Activated CD8-positive, alpha-beta T cell treated with anti-CD3 and anti-CD28 coated beads for 36 hours (primary cell): ENCODE data around the gene KBTBD12. TPM values are rescaled to one million over a fixed set of nuclear protein-coding genes. Genes with fewer than 3 reads are reported as not detected.

ENCODE experiments used
- ATAC-seq: fragments of 200-7000 bp; cut with Tn5 transposase; one replicate; pipeline ENCODE4 v1.10.0; 2021; ENCODE audit warnings: mild to moderate bottlenecking, moderate library complexity
- CTCF ChIA-PET: fragments of 350-600 bp; sonication (Branson Sonifier 250); formaldehyde crosslinking; loops from one replicate; lab custom pipeline; 2021; ENCODE audit warnings: antibody characterized with exemption; lab: Charles Lee
- POLR2A ChIA-PET: fragments of 350-600 bp; sonication (Branson Sonifier 250); formaldehyde crosslinking; loops from one replicate; lab custom pipeline; 2021; ENCODE audit warnings: antibody characterized with exemption; lab: Charles Lee
- DNase-seq: peaks from one replicate; pipeline ENCODE4 v3.0.0-alpha.2; 2020
- H3K27ac Mint-ChIP-seq: one replicate; pipeline ENCODE4 v1.8.0; 2021; ENCODE audit warnings: mild to moderate bottlenecking, mixed read lengths
- H3K27me3 Mint-ChIP-seq: one replicate; pipeline ENCODE4 v1.8.0; 2021; ENCODE audit warnings: mixed read lengths
- H3K36me3 Mint-ChIP-seq: one replicate; pipeline ENCODE4 v1.8.0; 2021; ENCODE audit warnings: low read depth, mixed read lengths
- H3K4me1 Mint-ChIP-seq: one replicate; pipeline ENCODE4 v1.8.0; 2021; ENCODE audit warnings: low read depth, mixed read lengths
- H3K4me3 Mint-ChIP-seq: one replicate; pipeline ENCODE4 v1.8.0; 2021; ENCODE audit warnings: mild to moderate bottlenecking, moderate library complexity, mixed read lengths
- H3K9me3 Mint-ChIP-seq: one replicate; pipeline ENCODE4 v1.8.0; 2021; ENCODE audit warnings: mixed read lengths
- intact Hi-C: fragments of 100-400 bp; cut with micrococcal nuclease; formaldehyde crosslinking; loops from one replicate; pipeline ENCODE4 v1.10.0; 2022
- total RNA-seq, 2 experiments: library from RNA; stranded (reverse); gene quantifications; one replicate each; pipeline ENCODE4 v1.2.3, GENCODE V29; 2021
- TF ChIP-seq, protein P1 (sequence below): fragments of 200-600 bp; IDR thresholded peaks from one replicate; pipeline ENCODE4 v1.8.0; 2022; ENCODE audit warnings: antibody characterized with exemption, mild to moderate bottlenecking

KBTBD12 gene
- total RNA-seq, 2 experiments from 2014 or later: not detected

DNA sequence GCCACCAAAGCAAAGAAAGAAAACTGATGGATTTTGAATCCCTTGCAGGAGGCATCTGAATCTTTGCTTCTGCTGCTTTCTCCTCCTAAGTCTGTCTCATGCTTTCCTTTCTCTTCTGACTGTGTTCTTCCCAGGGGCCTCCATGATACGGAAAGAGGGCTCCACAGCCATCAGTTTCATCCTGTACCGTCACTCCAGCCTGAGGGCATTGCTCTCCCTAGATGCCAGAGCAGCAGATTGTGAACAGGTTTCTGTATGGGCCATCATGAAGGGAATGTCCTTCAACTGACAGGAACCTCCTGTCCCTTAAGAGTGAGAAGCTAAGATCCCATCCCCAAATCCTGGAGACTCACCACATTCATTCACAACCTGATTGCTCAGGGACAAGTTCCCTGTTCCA lies 59.2 kb downstream of the KBTBD12 start:
- ATAC-seq (no peak), DNase-seq (no peak)
- TF ChIP-seq, protein P1, sequence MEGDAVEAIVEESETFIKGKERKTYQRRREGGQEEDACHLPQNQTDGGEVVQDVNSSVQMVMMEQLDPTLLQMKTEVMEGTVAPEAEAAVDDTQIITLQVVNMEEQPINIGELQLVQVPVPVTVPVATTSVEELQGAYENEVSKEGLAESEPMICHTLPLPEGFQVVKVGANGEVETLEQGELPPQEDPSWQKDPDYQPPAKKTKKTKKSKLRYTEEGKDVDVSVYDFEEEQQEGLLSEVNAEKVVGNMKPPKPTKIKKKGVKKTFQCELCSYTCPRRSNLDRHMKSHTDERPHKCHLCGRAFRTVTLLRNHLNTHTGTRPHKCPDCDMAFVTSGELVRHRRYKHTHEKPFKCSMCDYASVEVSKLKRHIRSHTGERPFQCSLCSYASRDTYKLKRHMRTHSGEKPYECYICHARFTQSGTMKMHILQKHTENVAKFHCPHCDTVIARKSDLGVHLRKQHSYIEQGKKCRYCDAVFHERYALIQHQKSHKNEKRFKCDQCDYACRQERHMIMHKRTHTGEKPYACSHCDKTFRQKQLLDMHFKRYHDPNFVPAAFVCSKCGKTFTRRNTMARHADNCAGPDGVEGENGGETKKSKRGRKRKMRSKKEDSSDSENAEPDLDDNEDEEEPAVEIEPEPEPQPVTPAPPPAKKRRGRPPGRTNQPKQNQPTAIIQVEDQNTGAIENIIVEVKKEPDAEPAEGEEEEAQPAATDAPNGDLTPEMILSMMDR: no peak
- Mint-ChIP-seq H3K27me3 (peaks cover 13% of the 10 kb centered on the region), H3K27ac (no peak overlapping the region), H3K9me3 (no peaks in the 10 kb centered on the region), H3K36me3 (no peaks in the 10 kb centered on the region), H3K4me3 (no peak overlapping the region), H3K4me1 (no peaks in the 10 kb centered on the region)
- ChIA-PET CTCF (interaction anchor here (0.9 kb wide), 1 partner anchor 15 kb away, joined by 3 read pairs; no protein-coding TSS in a partner anchor), POLR2A (no interaction called here)
- intact Hi-C loops: loop anchor here (5.0 kb wide), 1 partner anchor 322 kb away; no protein-coding TSS in a partner anchor

DNA sequence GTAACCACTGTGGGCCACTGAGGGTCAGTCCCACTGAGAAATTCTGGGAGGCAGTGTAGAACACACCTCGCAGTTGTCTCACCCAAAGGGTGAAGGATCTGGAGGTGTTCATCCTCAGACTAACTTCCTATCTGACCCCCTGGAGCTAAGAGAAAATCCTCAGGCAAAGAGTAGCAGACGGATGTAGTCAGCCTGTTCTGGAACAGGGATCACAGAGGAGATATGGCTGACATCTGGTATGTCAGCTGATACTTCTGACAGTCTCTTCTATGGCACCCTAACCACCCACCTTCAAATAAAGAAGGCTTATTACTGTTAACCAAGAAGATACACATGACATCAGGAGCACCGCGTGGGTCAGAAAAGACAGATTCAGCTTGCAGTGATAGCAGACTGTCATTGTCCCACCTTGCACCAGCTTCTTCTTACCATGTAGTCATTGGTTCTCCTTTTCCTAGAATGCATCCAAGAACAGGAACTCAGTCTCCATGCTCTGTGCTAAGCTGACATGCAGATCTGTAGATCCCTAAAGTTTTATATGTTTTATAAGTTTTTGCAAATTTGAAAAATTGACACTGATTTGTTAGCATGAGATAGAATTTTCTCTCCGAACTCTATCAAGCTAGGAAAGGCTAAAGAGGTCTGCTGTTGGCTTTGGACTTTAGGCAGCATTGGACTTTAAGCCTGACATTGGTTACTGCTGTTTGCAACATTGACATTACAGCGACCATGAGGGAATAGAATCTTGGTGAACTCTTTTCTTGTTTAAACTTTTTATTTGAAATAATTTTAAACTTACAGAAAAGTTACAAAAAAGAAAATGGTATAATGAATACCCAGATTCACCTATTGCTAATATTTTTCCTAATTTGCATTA lies 60.4 kb downstream of the KBTBD12 start:
- ATAC-seq (no peak), DNase-seq (no peak)
- intact Hi-C loops: no loop called here
- TF ChIP-seq, protein P1: no peak
- Mint-ChIP-seq H3K4me1 (no peaks in the 10 kb centered on the region), H3K27me3 (peaks cover 13% of the 10 kb centered on the region), H3K27ac (no peak overlapping the region), H3K36me3 (no peaks in the 10 kb centered on the region), H3K4me3 (no peak overlapping the region), H3K9me3 (no peaks in the 10 kb centered on the region)
- ChIA-PET POLR2A (no interaction called here), CTCF (no interaction called here)

DNA sequence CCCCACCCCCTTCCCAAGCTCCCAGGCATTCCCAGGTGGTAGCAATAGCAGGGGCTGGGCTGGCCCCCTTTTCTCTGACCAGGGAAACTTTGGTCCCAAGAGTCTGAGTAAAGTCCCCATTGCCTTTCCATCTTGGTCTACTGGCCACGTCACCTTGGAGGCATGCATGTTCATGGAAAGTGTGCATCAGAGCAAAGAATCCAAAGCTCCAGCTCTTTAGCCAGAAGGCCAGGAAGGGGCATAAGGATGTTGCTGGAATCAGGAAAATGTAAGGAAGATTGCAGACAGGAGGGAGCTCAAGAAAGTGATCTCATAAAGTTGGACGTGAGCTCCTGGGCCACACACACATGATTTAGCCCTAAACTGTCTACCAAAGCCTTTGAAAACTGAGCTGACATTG lies 63.6 kb downstream of the KBTBD12 start:
- Mint-ChIP-seq H3K4me1 (no peaks in the 10 kb centered on the region), H3K4me3 (no peak overlapping the region), H3K27ac (no peak overlapping the region), H3K36me3 (no peaks in the 10 kb centered on the region), H3K27me3 (peaks cover 11% of the 10 kb centered on the region), H3K9me3 (no peaks in the 10 kb centered on the region)
- intact Hi-C loops: no loop called here
- ChIA-PET CTCF (no interaction called here), POLR2A (no interaction called here)
- no peak for ATAC-seq
- DNase-seq: no peak
- TF ChIP-seq, protein P1: no peak

DNA sequence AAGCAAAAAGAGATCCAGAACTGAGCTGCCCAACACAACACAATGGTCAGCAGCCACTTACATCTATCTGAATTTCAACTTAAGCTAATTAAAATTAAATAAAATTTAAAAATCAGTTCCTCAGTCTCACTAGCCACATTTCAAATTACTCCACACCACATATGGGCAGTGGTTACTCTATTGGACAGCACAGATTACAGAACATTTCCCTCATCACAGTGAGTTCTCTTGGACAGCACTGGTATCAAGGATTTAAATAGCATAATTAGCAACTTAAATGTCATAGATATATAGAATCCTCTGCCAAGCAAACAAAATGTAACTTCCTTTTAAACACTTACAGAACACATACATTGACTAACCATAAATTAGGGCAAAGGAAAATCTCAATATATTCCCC lies 64.4 kb downstream of the KBTBD12 start:
- no peaks in the 10 kb centered on the region for H3K9me3 Mint-ChIP-seq
- TF ChIP-seq, protein P1: no peak
- ChIA-PET POLR2A (interaction anchor here (0.7 kb wide), 1 partner anchor 148 kb away, joined by 3 read pairs; no protein-coding TSS in a partner anchor), CTCF (no interaction called here)
- no peak overlapping the region for H3K27ac Mint-ChIP-seq
- no peaks in the 10 kb centered on the region for H3K4me1 Mint-ChIP-seq
- no peak overlapping the region for H3K4me3 Mint-ChIP-seq
- DNase-seq (no peak), ATAC-seq (no peak)
- H3K36me3 Mint-ChIP-seq: no peaks in the 10 kb centered on the region
- peaks cover 8% of the 10 kb centered on the region for H3K27me3 Mint-ChIP-seq
- intact Hi-C loops: no loop called here

DNA sequence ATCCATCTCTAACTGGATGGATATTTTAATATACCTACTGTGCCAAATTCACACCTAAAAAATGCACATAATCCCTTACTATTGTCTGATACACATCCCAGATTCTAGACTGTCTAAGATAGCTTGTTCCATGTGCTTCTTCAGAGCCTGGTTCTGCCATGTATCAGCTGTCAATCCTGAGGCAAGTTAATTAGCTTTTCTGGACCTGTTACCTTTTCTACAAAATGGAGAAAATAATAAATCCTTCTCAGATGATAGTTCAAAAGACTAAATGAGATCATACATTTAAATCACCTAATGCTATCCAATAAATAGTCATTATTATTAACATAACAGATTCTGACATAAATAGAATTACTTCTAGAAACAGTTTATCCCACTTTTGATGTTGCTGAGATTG lies 66.1 kb downstream of the KBTBD12 start:
- DNase-seq (no peak), ATAC-seq (no peak)
- no peaks in the 10 kb centered on the region for H3K4me1 Mint-ChIP-seq
- H3K9me3 Mint-ChIP-seq: no peaks in the 10 kb centered on the region
- H3K27ac Mint-ChIP-seq: no peak overlapping the region
- peaks cover 6% of the 10 kb centered on the region for H3K27me3 Mint-ChIP-seq
- ChIA-PET CTCF (no interaction called here), POLR2A (no interaction called here)
- no peak overlapping the region for H3K4me3 Mint-ChIP-seq
- TF ChIP-seq, protein P1: no peak
- intact Hi-C loops: no loop called here
- H3K36me3 Mint-ChIP-seq: no peaks in the 10 kb centered on the region
